A673 (cell line): ENCODE data around the gene GRIA1.

Source experiments
- EZH2 ChIP-seq: fragments of 200-600 bp; sonication (generic); IDR thresholded peaks from 2 replicates; pipeline ENCODE4 v1.6.1; 2017; ENCODE audit warnings: borderline replicate concordance, low read depth, mild to moderate bottlenecking, mixed read lengths, antibody characterized with exemption, low read length; ENCODE audit not compliant: poor library complexity, severe bottlenecking
- TF ChIP-seq, protein P1 (sequence below): fragments of 300-800, 200-600 bp; sonication (generic); conservative IDR thresholded peaks from 2 replicates; pipeline ENCODE4 v1.5.1; 2017; ENCODE audit warnings: low read depth, mild to moderate bottlenecking, antibody characterized with exemption, low read length, moderate library complexity, mixed read lengths

DNA sequence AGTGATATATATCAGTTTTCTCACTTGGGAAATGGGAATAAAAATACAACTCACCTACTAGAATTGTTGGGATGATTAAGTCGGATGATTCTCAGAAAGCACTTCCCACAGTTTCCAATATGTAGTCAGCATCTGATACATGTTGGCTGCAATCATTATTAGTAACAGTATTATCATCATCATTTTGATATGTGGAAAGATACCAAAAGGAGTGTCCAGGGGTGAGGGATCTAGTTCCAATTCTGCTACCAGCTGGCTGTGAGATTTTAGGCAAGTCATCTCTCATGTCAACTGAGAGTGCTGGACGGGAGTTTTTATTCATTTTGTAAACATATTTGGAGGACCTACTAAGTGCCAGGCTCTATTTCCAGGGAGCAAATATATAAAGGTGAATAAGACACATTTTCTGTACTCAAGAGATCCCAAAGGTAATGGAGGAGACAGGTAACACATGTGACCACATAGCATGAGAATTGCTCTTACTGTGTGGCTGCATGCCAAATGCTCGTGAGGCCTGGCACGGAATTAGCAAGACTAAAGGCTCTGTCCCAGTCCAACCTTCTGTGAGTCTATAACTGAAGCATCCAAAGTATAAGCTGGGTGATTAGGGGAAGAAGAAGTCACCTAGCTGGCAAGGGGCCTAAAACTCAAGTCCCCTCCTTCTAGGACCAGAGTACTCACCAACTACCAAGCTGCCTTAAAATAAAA is 83.0 kb downstream of the GRIA1 start:
- TF ChIP-seq, protein P1, sequence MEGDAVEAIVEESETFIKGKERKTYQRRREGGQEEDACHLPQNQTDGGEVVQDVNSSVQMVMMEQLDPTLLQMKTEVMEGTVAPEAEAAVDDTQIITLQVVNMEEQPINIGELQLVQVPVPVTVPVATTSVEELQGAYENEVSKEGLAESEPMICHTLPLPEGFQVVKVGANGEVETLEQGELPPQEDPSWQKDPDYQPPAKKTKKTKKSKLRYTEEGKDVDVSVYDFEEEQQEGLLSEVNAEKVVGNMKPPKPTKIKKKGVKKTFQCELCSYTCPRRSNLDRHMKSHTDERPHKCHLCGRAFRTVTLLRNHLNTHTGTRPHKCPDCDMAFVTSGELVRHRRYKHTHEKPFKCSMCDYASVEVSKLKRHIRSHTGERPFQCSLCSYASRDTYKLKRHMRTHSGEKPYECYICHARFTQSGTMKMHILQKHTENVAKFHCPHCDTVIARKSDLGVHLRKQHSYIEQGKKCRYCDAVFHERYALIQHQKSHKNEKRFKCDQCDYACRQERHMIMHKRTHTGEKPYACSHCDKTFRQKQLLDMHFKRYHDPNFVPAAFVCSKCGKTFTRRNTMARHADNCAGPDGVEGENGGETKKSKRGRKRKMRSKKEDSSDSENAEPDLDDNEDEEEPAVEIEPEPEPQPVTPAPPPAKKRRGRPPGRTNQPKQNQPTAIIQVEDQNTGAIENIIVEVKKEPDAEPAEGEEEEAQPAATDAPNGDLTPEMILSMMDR: no peak
- TF ChIP-seq EZH2: no peak
